Panc1 (cell line): ENCODE results near the gene ZC3H18. TPM values are rescaled to one million over a fixed set of nuclear protein-coding genes. Genes with fewer than 3 reads are reported as not detected.
A peak's percentile ranks its signal among the peaks of the same experiment; 100 is the strongest.

Source experiments
- ATAC-seq: fragments of 200-7000 bp; cut with Tn5 transposase; 2 replicates; pipeline ENCODE4 v1.9.1; 2020; ENCODE audit warnings: mild to moderate bottlenecking, moderate library complexity
- BruUV-seq: library from RNA; stranded (reverse); fragments of 400-500 nt; replicated peaks from 2 replicates; lab custom pipeline; 2021; lab: Mats Ljungman, UMichigan
- CTCF ChIA-PET: fragments of 300-600 bp; sonication (Branson Sonifier 250); formaldehyde crosslinking; loops from one replicate; lab custom pipeline; 2022; ENCODE audit warnings: antibody characterized with exemption; lab: Charles Lee
- POLR2A ChIA-PET: fragments of 300-600 bp; sonication (Branson Sonifier 250); formaldehyde crosslinking; loops from one replicate; lab custom pipeline; 2022; ENCODE audit warnings: antibody characterized with exemption; lab: Charles Lee
- DNase-seq: peaks from one replicate; pipeline ENCODE4 v3.0.0-alpha.2; 2010; ENCODE audit warnings: low read depth, low spot score
- H3K27ac ChIP-seq: 2 replicates; pipeline ENCODE4 v1.5.1; 2011; ENCODE audit warnings: mild to moderate bottlenecking, low read length, inconsistent platforms
- H3K27me3 ChIP-seq: fragments of 200-500 bp; sonication (Bioruptor generic); 2 replicates; pipeline ENCODE4 v1.6.0; 2014; ENCODE audit warnings: low read length, inconsistent platforms; ENCODE audit not compliant: control insufficient read depth, insufficient read depth
- H3K36me3 ChIP-seq: fragments of 200-500 bp; sonication (Bioruptor generic); 2 replicates; pipeline ENCODE4 v1.5.1; 2014; ENCODE audit warnings: inconsistent platforms, mild to moderate bottlenecking, low read length, moderate library complexity; ENCODE audit not compliant: control insufficient read depth, insufficient read depth
- H3K4me1 ChIP-seq: 2 replicates; pipeline ENCODE4 v1.5.1; 2011; ENCODE audit warnings: inconsistent platforms, mild to moderate bottlenecking, low read length, moderate library complexity; ENCODE audit not compliant: control insufficient read depth, insufficient read depth
- H3K4me3 ChIP-seq, 2 experiments: 2 replicates each; pipeline ENCODE4 v1.5.1; 2011 to 2012; ENCODE audit warnings: low read depth in 2 of 2, low read length in 2 of 2, mild to moderate bottlenecking in 2 of 2, inconsistent platforms in 1 of 2, moderate library complexity in 1 of 2
- H3K9me3 ChIP-seq: fragments of 200-500 bp; sonication (Bioruptor generic); 2 replicates; pipeline ENCODE4 v1.5.1; 2014; ENCODE audit warnings: low read depth, mild to moderate bottlenecking, inconsistent platforms, low read length, moderate library complexity; ENCODE audit not compliant: control insufficient read depth, insufficient read depth
- POLR2AphosphoS5 ChIP-seq: IDR thresholded peaks from 2 replicates; pipeline ENCODE4 v1.6.1; 2012; ENCODE audit warnings: mild to moderate bottlenecking, low read depth, low read length, moderate library complexity
- SIN3A ChIP-seq: IDR thresholded peaks from 2 replicates; pipeline ENCODE4 v1.6.1; 2012; ENCODE audit warnings: low read depth, mild to moderate bottlenecking, low read length, moderate library complexity, borderline replicate concordance; ENCODE audit not compliant: insufficient read depth
- in situ Hi-C: cut with HindIII; loops from 2 replicates; pipeline ENCODE4 v1.10.0; 2016; ENCODE audit warnings: low sequenced_read_pairs, low pct_unique_long_range_greater_than_20kb
- intact Hi-C: fragments of 100-400 bp; cut with micrococcal nuclease; formaldehyde crosslinking; loops from one replicate; pipeline ENCODE4 v1.10.0; 2022; ENCODE audit not compliant: unreplicated experiment
- total RNA-seq: library from RNA; stranded (reverse); gene quantifications from one replicate; pipeline ENCODE4 v1.2.1, GENCODE V29; 2021; ENCODE audit not compliant: unreplicated experiment
- TF ChIP-seq, protein P1 (sequence below), 2 experiments: IDR thresholded peaks; 2 replicates each; pipeline ENCODE4 v1.6.1; 2011 to 2012; ENCODE audit warnings: low read depth in 2 of 2, control low read depth in 1 of 2, low read length in 1 of 2, mild to moderate bottlenecking in 1 of 2, moderate library complexity in 1 of 2; ENCODE audit not compliant: insufficient read depth in 1 of 2

The ZC3H18 gene
- total RNA-seq, 1 experiment from 2014 or later: 45.9 TPM

DNA sequence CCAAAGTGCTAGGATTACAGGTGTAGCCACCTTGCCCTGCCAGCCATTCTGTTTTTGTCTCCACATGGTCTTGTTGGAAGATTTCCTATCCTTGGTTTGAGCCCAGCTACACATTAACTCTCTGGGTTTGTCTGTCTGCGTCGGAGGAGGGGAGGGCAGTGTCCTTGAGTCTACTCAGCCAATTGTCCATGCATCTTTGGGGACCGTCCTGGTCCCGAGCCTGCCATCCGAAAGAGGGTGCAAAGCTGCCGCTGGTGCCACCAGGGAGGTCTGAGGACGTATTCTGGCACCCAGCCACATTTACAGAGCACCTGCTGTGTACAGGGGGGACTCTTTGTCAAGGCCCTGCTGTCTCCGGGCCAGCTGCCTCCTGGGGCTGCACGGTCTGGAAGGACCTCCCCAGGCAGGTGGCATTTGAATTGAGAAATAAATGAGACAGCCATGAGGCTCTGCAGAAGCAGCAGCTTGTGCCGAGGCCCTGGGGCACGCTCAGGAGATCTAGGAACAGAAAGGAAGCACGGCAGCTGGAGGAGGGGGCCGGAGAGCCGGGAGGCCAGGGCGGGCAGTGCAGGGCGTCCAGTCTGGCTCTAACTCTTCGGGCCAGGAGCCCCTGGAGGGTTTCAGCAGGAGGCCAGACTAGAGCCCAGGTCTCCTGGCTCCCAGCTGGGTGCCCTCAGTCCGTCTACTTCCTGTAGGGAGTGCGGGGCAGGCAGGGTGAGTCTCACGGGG lies 79.2 kb downstream of the ZC3H18 start (continued):
- TF ChIP-seq, protein P1, sequence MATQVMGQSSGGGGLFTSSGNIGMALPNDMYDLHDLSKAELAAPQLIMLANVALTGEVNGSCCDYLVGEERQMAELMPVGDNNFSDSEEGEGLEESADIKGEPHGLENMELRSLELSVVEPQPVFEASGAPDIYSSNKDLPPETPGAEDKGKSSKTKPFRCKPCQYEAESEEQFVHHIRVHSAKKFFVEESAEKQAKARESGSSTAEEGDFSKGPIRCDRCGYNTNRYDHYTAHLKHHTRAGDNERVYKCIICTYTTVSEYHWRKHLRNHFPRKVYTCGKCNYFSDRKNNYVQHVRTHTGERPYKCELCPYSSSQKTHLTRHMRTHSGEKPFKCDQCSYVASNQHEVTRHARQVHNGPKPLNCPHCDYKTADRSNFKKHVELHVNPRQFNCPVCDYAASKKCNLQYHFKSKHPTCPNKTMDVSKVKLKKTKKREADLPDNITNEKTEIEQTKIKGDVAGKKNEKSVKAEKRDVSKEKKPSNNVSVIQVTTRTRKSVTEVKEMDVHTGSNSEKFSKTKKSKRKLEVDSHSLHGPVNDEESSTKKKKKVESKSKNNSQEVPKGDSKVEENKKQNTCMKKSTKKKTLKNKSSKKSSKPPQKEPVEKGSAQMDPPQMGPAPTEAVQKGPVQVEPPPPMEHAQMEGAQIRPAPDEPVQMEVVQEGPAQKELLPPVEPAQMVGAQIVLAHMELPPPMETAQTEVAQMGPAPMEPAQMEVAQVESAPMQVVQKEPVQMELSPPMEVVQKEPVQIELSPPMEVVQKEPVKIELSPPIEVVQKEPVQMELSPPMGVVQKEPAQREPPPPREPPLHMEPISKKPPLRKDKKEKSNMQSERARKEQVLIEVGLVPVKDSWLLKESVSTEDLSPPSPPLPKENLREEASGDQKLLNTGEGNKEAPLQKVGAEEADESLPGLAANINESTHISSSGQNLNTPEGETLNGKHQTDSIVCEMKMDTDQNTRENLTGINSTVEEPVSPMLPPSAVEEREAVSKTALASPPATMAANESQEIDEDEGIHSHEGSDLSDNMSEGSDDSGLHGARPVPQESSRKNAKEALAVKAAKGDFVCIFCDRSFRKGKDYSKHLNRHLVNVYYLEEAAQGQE (IDR thresholded peaks at IDR 0.05; ENCODE audit: insufficient read depth in 1 of 2, low read depth in 2 of 2, low read length in 1 of 2): no peak

GRCh38 chr16:88649924-88650748 lies 79.9 kb downstream of the ZC3H18 start:
- intact Hi-C loops: no loop called here
- no TSS peak for BruUV-seq

DNA sequence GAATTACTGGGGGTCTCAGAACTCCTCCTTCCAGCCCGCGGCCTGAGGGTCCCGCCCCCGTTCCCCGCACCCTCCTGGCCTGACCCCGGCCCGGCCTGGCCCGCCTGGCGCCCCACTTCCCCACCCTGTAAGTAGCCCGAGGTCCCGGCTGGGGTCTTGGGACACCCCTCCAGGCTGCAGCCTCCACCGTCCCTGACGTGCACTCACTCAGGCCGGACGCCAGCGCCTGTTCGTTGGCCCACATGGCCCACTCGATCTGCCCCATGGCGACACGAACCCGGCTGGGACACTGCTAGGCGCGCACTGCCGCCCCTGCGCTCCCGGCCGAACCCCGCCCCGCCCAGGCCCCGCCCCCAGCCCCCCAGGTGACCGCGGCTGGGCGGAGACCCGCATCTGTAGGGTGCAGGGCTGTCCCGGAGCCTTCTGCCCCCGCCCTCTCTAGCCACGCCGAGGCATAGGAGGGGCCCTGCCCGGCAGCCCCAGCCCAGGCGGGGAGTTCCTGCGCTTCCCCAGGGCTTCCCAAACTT lies 80.6 kb downstream of the ZC3H18 start, which contains the start of gene CYBA:
Gene CYBA (minus strand): TSS at position 305 of the 527 bp plus-strand sequence. CDS start 40 bp downstream, at position 265.
- ATAC-seq (peak; percentile 91), DNase-seq (no peak)
- no peaks in the 10 kb centered on the region for H3K9me3 ChIP-seq
- TF ChIP-seq SIN3A: 0 out of 2 replicates have a peak, but pooled peaks have one; percentile 3
- TF ChIP-seq, protein P1 (IDR thresholded peaks at IDR 0.05; ENCODE audit: insufficient read depth in 1 of 2, low read depth in 2 of 2, low read length in 1 of 2): no peak
- 0 out of 2 replicates have a peak, but pooled peaks have one; percentile 36 for TF ChIP-seq POLR2AphosphoS5
- BruUV-seq: no TSS peak
- peak within 1 kb of the TSS; percentile 62 to 70 for H3K4me3 ChIP-seq
- POLR2A ChIA-PET: no interaction called here
- peaks cover 14% of the 10 kb centered on the region for H3K4me1 ChIP-seq
- intact Hi-C loops: no loop called here
- in situ Hi-C loops: no loop called here
- CTCF ChIA-PET: no interaction called here
- H3K27ac ChIP-seq: peak within 1 kb of the TSS; percentile 78
- no peaks in the 10 kb centered on the region for H3K27me3 ChIP-seq
- H3K36me3 ChIP-seq: peaks cover 6% of the 10 kb centered on the region; the same call in 1 of the 2 replicates

More at GRCh38 chr16:88649924-88650748, 79.9 kb downstream of the ZC3H18 start:
- Histone ChIP-seq H3K4me3 (peak overlapping the region; percentile 62 to 70), H3K27ac (peak overlapping the region; percentile 78), H3K27me3 (no peaks in the 10 kb centered on the region), H3K4me1 (peaks cover 14% of the 10 kb centered on the region), H3K36me3 (peaks cover 6% of the 10 kb centered on the region; the same call in 1 of the 2 replicates), H3K9me3 (no peaks in the 10 kb centered on the region)
- ChIA-PET POLR2A (no interaction called here), CTCF (no interaction called here)
- ATAC-seq (peak; percentile 40), DNase-seq (no peak)
- in situ Hi-C loops: no loop called here
- TF ChIP-seq SIN3A: 0 out of 2 replicates have a peak, but pooled peaks have one; percentile 22
- TF ChIP-seq, protein P1 (IDR thresholded peaks at IDR 0.05; ENCODE audit: insufficient read depth in 1 of 2, low read depth in 2 of 2, low read length in 1 of 2): no peak
